OCI-LY1 (cell line): ENCODE data around the gene TNPO3.

Experiments used
- EZH2 ChIP-seq: fragments of 200-600 bp; sonication (generic), shearing (Covaris generic); IDR thresholded peaks from 2 replicates; pipeline ENCODE4 v1.8.0; 2017; ENCODE audit warnings: borderline replicate concordance, mixed run types, mild to moderate bottlenecking, antibody characterized with exemption, low read length, moderate library complexity, mixed read lengths
- TF ChIP-seq, protein P1 (sequence below): fragments of 200-600 bp; sonication (generic), shearing (Covaris generic); IDR thresholded peaks from 2 replicates; pipeline ENCODE4 v1.5.1; 2017; ENCODE audit warnings: mild to moderate bottlenecking, antibody characterized with exemption, low read length, moderate library complexity, mixed read lengths

DNA sequence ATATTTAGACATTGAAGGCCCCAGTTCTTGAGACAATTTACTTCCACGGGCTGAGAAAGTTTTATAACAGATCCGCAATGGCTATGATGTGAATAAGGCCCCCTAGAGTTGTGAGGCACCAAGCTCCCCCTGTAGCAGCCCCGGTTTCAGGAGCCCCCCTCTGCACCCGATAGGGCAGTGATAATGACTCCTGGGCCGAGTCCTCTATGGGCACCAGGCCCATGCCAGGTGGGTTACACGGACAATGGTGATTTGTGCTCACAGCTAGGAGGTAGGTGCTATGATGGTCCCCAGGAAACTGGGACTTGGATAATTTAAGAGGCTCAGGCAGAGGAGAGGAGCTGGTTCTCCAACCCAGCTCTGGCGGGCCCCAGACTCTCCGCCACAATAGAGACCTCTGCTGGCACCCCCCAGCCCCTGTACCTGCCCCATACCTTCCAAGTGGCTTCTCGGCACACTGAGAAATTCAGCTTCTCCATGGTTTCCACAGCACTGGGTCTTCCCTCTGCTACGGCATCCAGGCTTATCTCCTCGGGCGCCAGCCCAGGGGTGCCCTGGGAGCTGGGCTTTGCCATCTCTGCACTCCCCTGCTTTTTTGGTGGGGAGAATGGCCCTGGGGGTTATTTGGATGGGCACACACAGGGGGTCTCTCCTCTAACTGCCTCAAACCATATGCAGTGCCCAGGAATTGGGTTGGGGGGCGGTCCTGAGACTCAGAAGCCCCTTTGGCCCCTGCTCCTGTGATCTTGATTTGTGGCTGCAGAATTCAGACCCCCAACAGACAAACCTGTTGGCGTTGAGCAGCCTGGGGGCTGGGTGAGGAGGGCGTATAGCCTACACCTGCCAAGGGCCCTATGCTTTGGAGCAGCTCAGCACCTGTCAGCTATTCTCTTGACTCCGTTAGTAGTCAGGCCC lies 132.2 kb downstream of the TNPO3 start:
- TF ChIP-seq, protein P1, sequence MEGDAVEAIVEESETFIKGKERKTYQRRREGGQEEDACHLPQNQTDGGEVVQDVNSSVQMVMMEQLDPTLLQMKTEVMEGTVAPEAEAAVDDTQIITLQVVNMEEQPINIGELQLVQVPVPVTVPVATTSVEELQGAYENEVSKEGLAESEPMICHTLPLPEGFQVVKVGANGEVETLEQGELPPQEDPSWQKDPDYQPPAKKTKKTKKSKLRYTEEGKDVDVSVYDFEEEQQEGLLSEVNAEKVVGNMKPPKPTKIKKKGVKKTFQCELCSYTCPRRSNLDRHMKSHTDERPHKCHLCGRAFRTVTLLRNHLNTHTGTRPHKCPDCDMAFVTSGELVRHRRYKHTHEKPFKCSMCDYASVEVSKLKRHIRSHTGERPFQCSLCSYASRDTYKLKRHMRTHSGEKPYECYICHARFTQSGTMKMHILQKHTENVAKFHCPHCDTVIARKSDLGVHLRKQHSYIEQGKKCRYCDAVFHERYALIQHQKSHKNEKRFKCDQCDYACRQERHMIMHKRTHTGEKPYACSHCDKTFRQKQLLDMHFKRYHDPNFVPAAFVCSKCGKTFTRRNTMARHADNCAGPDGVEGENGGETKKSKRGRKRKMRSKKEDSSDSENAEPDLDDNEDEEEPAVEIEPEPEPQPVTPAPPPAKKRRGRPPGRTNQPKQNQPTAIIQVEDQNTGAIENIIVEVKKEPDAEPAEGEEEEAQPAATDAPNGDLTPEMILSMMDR, result no peak
- TF ChIP-seq EZH2, result no peak
